ENCODE data around the gene NTN1.

GRCh38 chr17:9209347-9209746 lies 188.0 kb downstream of the NTN1 start:
- no peak for TF ChIP-seq CTCF (IDR thresholded peaks at IDR 0.05)
- no peak for TF ChIP-seq POLR2A (IDR thresholded peaks at IDR 0.05)

Measured in adrenal gland (tissue), 5 donors.